GM23338 (cell line): ENCODE measurements around the gene CADPS2. TPM values are rescaled to one million over a fixed set of nuclear protein-coding genes. Genes with fewer than 3 reads are reported as not detected.

Experiments
- ATAC-seq: fragments of 200-7000 bp; cut with Tn5 transposase; 3 replicates; pipeline ENCODE4 v1.9.1; 2020
- DNase-seq: peaks from one replicate; pipeline ENCODE4 v3.0.0-alpha.2; 2015; ENCODE audit warnings: low spot score
- H2AFZ ChIP-seq: fragments of 200-600 bp; sonication (generic); 2 replicates; pipeline ENCODE4 v1.8.0; 2016; ENCODE audit warnings: antibody characterized with exemption, mild to moderate bottlenecking, moderate library complexity
- H3F3A ChIP-seq: fragments of 200-600 bp; sonication (generic); replicated peaks from 2 replicates; pipeline ENCODE4 v1.8.0; 2017; ENCODE audit warnings: antibody characterized with exemption, mixed run types, low read depth
- H3K27ac ChIP-seq: fragments of 200-600 bp; sonication (generic); 2 replicates; pipeline ENCODE4 v1.6.1; 2016; ENCODE audit warnings: low read depth
- H3K27me3 ChIP-seq: fragments of 200-600 bp; sonication (generic); 2 replicates; pipeline ENCODE4 v1.8.0; 2016; ENCODE audit warnings: mild to moderate bottlenecking, mixed run types, moderate library complexity; ENCODE audit not compliant: insufficient read depth
- H3K36me3 ChIP-seq: fragments of 200-600 bp; sonication (generic); 2 replicates; pipeline ENCODE4 v1.8.0; 2016; ENCODE audit warnings: mild to moderate bottlenecking; ENCODE audit not compliant: insufficient read depth
- H3K4me1 ChIP-seq: fragments of 200-600 bp; sonication (generic); 2 replicates; pipeline ENCODE4 v1.8.0; 2016; ENCODE audit warnings: mild to moderate bottlenecking, moderate library complexity; ENCODE audit not compliant: insufficient read depth
- H3K4me2 ChIP-seq: fragments of 200-600 bp; sonication (generic); 2 replicates; pipeline ENCODE4 v1.7.1; 2017; ENCODE audit warnings: mixed run types
- H3K4me3 ChIP-seq: fragments of 200-600 bp; sonication (generic); 2 replicates; pipeline ENCODE4 v1.6.1; 2016; ENCODE audit warnings: mixed run types
- H3K79me2 ChIP-seq: fragments of 200-600 bp; sonication (generic); replicated peaks from 2 replicates; pipeline ENCODE4 v1.8.0; 2017; ENCODE audit warnings: mild to moderate bottlenecking; ENCODE audit not compliant: insufficient read depth
- H3K9me2 ChIP-seq: fragments of 200-600 bp; sonication (generic); 2 replicates; pipeline ENCODE4 v1.8.0; 2017; ENCODE audit not compliant: insufficient read depth
- H4K20me1 ChIP-seq: fragments of 200-600 bp; sonication (generic); replicated peaks from 2 replicates; pipeline ENCODE4 v1.8.0; 2017; ENCODE audit warnings: mild to moderate bottlenecking; ENCODE audit not compliant: insufficient read depth
- H3K27ac Mint-ChIP-seq: 2 replicates; pipeline ENCODE4 v1.8.0; 2020; ENCODE audit warnings: inconsistent platforms, mild to moderate bottlenecking, moderate library complexity, mixed read lengths
- H3K27me3 Mint-ChIP-seq: 3 replicates; pipeline ENCODE4 v1.8.0; 2022; ENCODE audit warnings: low read depth, mild to moderate bottlenecking, moderate library complexity, mixed read lengths, inconsistent platforms; ENCODE audit not compliant: insufficient read depth, poor library complexity
- H3K36me3 Mint-ChIP-seq: 3 replicates; pipeline ENCODE4 v1.8.0; 2021; ENCODE audit warnings: low read depth, mild to moderate bottlenecking, inconsistent platforms, moderate library complexity, mixed read lengths
- H3K4me1 Mint-ChIP-seq: 3 replicates; pipeline ENCODE4 v1.8.0; 2020; ENCODE audit warnings: mild to moderate bottlenecking, inconsistent platforms, mixed read lengths
- H3K4me3 Mint-ChIP-seq: 3 replicates; pipeline ENCODE4 v1.8.0; 2021; ENCODE audit warnings: moderate library complexity, mild to moderate bottlenecking, inconsistent platforms, mixed read lengths
- H3K9me3 Mint-ChIP-seq: 3 replicates; pipeline ENCODE4 v1.8.0; 2020; ENCODE audit warnings: moderate library complexity, mild to moderate bottlenecking, inconsistent platforms, mixed read lengths
- CREB1 ChIP-seq: fragments of 250-450 bp; sonication (Bioruptor Pico); IDR thresholded peaks from 2 replicates; pipeline ENCODE4 v1.5.0; 2020; ENCODE audit warnings: low read depth, mild to moderate bottlenecking, moderate library complexity
- EZH2phosphoT487 ChIP-seq: fragments of 200-600 bp; sonication (generic); IDR thresholded peaks from one replicate; pipeline ENCODE4 v1.8.1; 2018; ENCODE audit warnings: antibody characterized with exemption; ENCODE audit not compliant: unreplicated experiment
- JUNB ChIP-seq: IDR thresholded peaks from one replicate; pipeline ENCODE4 v1.6.1; 2016; ENCODE audit warnings: antibody characterized with exemption; ENCODE audit not compliant: unreplicated experiment
- STAT1 ChIP-seq: IDR thresholded peaks from one replicate; pipeline ENCODE4 v1.6.1; 2016; ENCODE audit warnings: antibody characterized with exemption; ENCODE audit not compliant: unreplicated experiment
- ZNF114 ChIP-seq: fragments of 250-450 bp; sonication (Bioruptor Pico); IDR thresholded peaks from 2 replicates; pipeline ENCODE4 v1.5.0; 2020; ENCODE audit warnings: mild to moderate bottlenecking, moderate library complexity
- ZNF331 ChIP-seq: fragments of 250-450 bp; sonication (Bioruptor Pico); IDR thresholded peaks from 2 replicates; pipeline ENCODE4 v1.5.0; 2020; ENCODE audit warnings: low read depth, mild to moderate bottlenecking, moderate library complexity
- polyA plus RNA-seq: library from polyadenylated mRNA; unstranded; fragments of >200 nt; fragmentation: Nextera tagmentation; extraction: Ambion mirVana; gene quantifications from 2 replicates; pipeline ENCODE4 v1.2.1, GENCODE V29; 2016
- total RNA-seq: library from RNA; depleted of rRNA; stranded (reverse); fragments of >200 nt; shearing (Covaris generic); gene quantifications from 2 replicates; pipeline ENCODE4 v1.2.3, GENCODE V29; 2014
- TF ChIP-seq, protein P1 (sequence below): IDR thresholded peaks from one replicate; pipeline ENCODE4 v1.6.1; 2018; ENCODE audit warnings: antibody characterized with exemption; ENCODE audit not compliant: unreplicated experiment
- TF ChIP-seq, protein P2 (sequence below), 2 experiments: fragments of 200-600 bp in 1 of 2; sonication (generic) in 1 of 2; conservative IDR thresholded peaks; 2 replicates each; pipeline versions ENCODE4 v1.5.1 to v1.6.1; 2016 to 2017; ENCODE audit warnings: antibody characterized with exemption in 2 of 2, low read depth in 2 of 2, mild to moderate bottlenecking in 2 of 2, moderate library complexity in 1 of 2
- TF ChIP-seq, protein P3 (sequence below): IDR thresholded peaks from 2 replicates; pipeline ENCODE4 v1.6.1; 2016; ENCODE audit warnings: antibody characterized with exemption
- TF ChIP-seq, protein P4 (sequence below): fragments of 250-450 bp; sonication (Bioruptor Pico); IDR thresholded peaks from 2 replicates; pipeline ENCODE4 v1.5.0; 2020; ENCODE audit warnings: mild to moderate bottlenecking, moderate library complexity

CADPS2 gene
- total and polyA plus RNA-seq, 2 experiments from 2014 or later = 16.3 to 36.9 TPM

DNA sequence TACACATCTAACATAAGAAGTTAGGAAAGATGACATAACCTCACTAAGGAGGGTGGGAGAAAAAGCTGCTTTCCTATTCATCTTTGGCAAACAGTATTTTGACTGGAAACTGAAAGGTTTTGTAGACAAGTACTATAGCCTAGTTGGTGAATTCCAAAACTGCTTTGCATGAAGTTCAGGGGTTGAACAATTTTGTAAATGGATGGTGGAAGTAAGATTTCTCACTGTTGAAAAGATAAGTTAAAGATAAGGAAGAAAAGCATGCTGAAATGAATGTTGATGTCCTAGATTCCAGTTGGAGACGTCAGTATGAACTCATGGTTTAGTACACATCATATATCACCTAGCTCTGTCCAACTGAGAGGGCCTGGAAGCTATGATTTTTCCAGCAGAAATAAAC lies 422.6 kb downstream of the CADPS2 start:
- no peaks in the 10 kb centered on the region for H3F3A ChIP-seq
- H3K9me2 ChIP-seq = no peaks in the 10 kb centered on the region
- Mint-ChIP-seq H3K9me3 (no peaks in the 10 kb centered on the region), H3K4me1 (peaks cover 20% of the 10 kb centered on the region), H3K36me3 (no peaks in the 10 kb centered on the region), H3K27me3 (no peaks in the 10 kb centered on the region), H3K4me3 (no peak overlapping the region), H3K27ac (0 out of 2 replicates have a peak overlapping the region, but pooled peaks have one; percentile 3)
- H3K79me2 ChIP-seq = no peaks in the 10 kb centered on the region
- H3K4me2 ChIP-seq = no peak overlapping the region
- TF ChIP-seq ZNF114 (CRISPR knock-in tag) = no peak
- TF ChIP-seq, protein P1, sequence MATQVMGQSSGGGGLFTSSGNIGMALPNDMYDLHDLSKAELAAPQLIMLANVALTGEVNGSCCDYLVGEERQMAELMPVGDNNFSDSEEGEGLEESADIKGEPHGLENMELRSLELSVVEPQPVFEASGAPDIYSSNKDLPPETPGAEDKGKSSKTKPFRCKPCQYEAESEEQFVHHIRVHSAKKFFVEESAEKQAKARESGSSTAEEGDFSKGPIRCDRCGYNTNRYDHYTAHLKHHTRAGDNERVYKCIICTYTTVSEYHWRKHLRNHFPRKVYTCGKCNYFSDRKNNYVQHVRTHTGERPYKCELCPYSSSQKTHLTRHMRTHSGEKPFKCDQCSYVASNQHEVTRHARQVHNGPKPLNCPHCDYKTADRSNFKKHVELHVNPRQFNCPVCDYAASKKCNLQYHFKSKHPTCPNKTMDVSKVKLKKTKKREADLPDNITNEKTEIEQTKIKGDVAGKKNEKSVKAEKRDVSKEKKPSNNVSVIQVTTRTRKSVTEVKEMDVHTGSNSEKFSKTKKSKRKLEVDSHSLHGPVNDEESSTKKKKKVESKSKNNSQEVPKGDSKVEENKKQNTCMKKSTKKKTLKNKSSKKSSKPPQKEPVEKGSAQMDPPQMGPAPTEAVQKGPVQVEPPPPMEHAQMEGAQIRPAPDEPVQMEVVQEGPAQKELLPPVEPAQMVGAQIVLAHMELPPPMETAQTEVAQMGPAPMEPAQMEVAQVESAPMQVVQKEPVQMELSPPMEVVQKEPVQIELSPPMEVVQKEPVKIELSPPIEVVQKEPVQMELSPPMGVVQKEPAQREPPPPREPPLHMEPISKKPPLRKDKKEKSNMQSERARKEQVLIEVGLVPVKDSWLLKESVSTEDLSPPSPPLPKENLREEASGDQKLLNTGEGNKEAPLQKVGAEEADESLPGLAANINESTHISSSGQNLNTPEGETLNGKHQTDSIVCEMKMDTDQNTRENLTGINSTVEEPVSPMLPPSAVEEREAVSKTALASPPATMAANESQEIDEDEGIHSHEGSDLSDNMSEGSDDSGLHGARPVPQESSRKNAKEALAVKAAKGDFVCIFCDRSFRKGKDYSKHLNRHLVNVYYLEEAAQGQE = no peak
- no peak for TF ChIP-seq CREB1 (CRISPR knock-in tag)
- TF ChIP-seq EZH2phosphoT487 = no peak
- TF ChIP-seq, protein P2, sequence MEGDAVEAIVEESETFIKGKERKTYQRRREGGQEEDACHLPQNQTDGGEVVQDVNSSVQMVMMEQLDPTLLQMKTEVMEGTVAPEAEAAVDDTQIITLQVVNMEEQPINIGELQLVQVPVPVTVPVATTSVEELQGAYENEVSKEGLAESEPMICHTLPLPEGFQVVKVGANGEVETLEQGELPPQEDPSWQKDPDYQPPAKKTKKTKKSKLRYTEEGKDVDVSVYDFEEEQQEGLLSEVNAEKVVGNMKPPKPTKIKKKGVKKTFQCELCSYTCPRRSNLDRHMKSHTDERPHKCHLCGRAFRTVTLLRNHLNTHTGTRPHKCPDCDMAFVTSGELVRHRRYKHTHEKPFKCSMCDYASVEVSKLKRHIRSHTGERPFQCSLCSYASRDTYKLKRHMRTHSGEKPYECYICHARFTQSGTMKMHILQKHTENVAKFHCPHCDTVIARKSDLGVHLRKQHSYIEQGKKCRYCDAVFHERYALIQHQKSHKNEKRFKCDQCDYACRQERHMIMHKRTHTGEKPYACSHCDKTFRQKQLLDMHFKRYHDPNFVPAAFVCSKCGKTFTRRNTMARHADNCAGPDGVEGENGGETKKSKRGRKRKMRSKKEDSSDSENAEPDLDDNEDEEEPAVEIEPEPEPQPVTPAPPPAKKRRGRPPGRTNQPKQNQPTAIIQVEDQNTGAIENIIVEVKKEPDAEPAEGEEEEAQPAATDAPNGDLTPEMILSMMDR (conservative IDR thresholded peaks at IDR 0.05; ENCODE audit: low read depth in 2 of 2) = no peak
- no peak for TF ChIP-seq JUNB
- TF ChIP-seq ZNF331 (CRISPR knock-in tag) = no peak
- TF ChIP-seq, protein P3, sequence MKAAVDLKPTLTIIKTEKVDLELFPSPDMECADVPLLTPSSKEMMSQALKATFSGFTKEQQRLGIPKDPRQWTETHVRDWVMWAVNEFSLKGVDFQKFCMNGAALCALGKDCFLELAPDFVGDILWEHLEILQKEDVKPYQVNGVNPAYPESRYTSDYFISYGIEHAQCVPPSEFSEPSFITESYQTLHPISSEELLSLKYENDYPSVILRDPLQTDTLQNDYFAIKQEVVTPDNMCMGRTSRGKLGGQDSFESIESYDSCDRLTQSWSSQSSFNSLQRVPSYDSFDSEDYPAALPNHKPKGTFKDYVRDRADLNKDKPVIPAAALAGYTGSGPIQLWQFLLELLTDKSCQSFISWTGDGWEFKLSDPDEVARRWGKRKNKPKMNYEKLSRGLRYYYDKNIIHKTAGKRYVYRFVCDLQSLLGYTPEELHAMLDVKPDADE = no peak
- TF ChIP-seq, protein P4, sequence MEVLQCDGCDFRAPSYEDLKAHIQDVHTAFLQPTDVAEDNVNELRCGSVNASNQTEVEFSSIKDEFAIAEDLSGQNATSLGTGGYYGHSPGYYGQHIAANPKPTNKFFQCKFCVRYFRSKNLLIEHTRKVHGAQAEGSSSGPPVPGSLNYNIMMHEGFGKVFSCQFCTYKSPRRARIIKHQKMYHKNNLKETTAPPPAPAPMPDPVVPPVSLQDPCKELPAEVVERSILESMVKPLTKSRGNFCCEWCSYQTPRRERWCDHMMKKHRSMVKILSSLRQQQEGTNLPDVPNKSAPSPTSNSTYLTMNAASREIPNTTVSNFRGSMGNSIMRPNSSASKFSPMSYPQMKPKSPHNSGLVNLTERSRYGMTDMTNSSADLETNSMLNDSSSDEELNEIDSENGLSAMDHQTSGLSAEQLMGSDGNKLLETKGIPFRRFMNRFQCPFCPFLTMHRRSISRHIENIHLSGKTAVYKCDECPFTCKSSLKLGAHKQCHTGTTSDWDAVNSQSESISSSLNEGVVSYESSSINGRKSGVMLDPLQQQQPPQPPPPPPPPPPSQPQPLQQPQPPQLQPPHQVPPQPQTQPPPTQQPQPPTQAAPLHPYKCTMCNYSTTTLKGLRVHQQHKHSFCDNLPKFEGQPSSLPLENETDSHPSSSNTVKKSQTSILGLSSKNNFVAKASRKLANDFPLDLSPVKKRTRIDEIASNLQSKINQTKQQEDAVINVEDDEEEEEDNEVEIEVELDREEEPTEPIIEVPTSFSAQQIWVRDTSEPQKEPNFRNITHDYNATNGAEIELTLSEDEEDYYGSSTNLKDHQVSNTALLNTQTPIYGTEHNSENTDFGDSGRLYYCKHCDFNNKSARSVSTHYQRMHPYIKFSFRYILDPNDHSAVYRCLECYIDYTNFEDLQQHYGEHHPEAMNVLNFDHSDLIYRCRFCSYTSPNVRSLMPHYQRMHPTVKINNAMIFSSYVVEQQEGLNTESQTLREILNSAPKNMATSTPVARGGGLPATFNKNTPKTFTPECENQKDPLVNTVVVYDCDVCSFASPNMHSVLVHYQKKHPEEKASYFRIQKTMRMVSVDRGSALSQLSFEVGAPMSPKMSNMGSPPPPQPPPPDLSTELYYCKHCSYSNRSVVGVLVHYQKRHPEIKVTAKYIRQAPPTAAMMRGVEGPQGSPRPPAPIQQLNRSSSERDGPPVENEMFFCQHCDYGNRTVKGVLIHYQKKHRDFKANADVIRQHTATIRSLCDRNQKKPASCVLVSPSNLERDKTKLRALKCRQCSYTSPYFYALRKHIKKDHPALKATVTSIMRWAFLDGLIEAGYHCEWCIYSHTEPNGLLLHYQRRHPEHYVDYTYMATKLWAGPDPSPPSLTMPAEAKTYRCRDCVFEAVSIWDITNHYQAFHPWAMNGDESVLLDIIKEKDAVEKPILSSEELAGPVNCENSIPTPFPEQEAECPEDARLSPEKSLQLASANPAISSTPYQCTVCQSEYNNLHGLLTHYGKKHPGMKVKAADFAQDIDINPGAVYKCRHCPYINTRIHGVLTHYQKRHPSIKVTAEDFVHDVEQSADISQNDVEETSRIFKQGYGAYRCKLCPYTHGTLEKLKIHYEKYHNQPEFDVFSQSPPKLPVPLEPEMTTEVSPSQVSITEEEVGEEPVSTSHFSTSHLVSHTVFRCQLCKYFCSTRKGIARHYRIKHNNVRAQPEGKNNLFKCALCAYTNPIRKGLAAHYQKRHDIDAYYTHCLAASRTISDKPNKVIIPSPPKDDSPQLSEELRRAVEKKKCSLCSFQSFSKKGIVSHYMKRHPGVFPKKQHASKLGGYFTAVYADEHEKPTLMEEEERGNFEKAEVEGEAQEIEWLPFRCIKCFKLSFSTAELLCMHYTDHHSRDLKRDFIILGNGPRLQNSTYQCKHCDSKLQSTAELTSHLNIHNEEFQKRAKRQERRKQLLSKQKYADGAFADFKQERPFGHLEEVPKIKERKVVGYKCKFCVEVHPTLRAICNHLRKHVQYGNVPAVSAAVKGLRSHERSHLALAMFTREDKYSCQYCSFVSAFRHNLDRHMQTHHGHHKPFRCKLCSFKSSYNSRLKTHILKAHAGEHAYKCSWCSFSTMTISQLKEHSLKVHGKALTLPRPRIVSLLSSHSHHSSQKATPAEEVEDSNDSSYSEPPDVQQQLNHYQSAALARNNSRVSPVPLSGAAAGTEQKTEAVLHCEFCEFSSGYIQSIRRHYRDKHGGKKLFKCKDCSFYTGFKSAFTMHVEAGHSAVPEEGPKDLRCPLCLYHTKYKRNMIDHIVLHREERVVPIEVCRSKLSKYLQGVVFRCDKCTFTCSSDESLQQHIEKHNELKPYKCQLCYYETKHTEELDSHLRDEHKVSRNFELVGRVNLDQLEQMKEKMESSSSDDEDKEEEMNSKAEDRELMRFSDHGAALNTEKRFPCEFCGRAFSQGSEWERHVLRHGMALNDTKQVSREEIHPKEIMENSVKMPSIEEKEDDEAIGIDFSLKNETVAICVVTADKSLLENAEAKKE (CRISPR knock-in tag) = no peak
- TF ChIP-seq STAT1 = no peak
- ATAC-seq (no peak), DNase-seq (no peak)
- no peak overlapping the region for H3K27ac ChIP-seq
- no peaks in the 10 kb centered on the region for H4K20me1 ChIP-seq
- no peak overlapping the region for H3K4me3 ChIP-seq
- no peak overlapping the region for H2AFZ ChIP-seq
- no peaks in the 10 kb centered on the region for H3K27me3 ChIP-seq
- H3K4me1 ChIP-seq = peaks cover 2% of the 10 kb centered on the region
- no peaks in the 10 kb centered on the region for H3K36me3 ChIP-seq
